ENCODE results near the gene SLC8A3.

GRCh38 chr14:70059545-70059944 lies 129.2 kb downstream of the SLC8A3 start:
- TF ChIP-seq POLR2AphosphoS5 (IDR thresholded peaks at IDR 0.05; ENCODE audit: low read depth) (no peak), CTCF (IDR thresholded peaks at IDR 0.05; ENCODE audit: insufficient read depth, low read length) (no peak), REST (IDR thresholded peaks at IDR 0.05; ENCODE audit: insufficient replicate concordance, low read depth) (no peak), GABPA (IDR thresholded peaks at IDR 0.05; ENCODE audit: low read depth) (no peak)

Data from HL-60 (cell line).